ENCODE results near the gene SSBP3. TPM values are rescaled to one million over a fixed set of nuclear protein-coding genes. Genes with fewer than 3 reads are reported as not detected.
A peak's percentile ranks its signal among the peaks of the same experiment; 100 is the strongest.

The SSBP3 gene
- polyA plus RNA-seq, 1 of the 3 experiments (the other 2 are of a cell fraction): 26.2 TPM

DNA sequence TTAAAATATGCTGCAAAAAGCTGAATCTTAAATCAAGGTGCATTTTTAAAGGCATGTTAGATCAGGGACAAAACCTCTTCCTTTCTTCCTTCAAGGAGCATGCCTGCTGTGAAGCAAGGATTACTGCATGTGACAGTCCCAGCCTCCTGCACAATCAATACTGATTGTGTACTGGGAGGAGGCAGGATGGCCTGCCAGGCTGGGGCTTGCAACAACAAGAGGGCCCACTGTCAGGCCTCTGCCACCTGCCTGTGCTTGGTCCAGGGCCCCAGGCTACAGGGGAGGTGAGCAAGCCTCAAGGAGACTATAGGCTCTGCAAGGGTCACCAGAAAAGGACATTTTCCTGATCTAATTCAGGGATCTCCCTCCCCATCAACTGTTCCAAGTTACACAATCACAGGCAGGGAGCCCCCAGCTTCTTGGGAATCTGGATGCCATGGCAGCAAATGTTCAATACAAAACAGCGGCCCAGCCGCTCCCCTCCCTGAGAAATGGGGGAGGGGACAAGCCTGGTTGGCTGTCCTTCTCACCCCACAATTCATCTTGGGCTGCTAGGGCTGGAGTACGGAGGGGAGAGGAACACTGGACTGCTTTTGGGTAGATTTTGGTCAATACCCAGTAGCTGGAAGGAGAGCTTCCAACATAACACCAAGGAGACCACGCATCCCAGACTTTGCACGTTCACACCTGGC, 76.7 kb downstream of the SSBP3 start:
- no peaks in the 10 kb centered on the region; the same call in 1 of the 2 replicates for H4K20me1 ChIP-seq (ENCODE audit: insufficient read depth)

More for the DNA sequence above, 76.7 kb downstream of the SSBP3 start:
- ChIA-PET CTCF (interaction anchor here (0.9 to 1.5 kb wide), 3 partner anchors 13 to 31 kb away, joined by 3 to 4 read pairs (median 4); no protein-coding TSS in a partner anchor), POLR2A (no interaction called here)
- peaks cover 22% of the 10 kb centered on the region; the same call in 1 of the 2 replicates for H3K79me2 ChIP-seq (ENCODE audit: insufficient read depth)
- no peaks in the 10 kb centered on the region for H3K36me3 ChIP-seq (replicated peaks in 1 of 2; ENCODE audit: control insufficient read depth in 1 of 2, insufficient read depth in 2 of 2, low read length in 1 of 2)
- 100% methylated on average over 2 of the region's 5 CpGs for WGBS (ENCODE audit: low lambda C conversion rate)
- H3K9ac ChIP-seq: no peak overlapping the region
- peak overlapping the region in 1 of 2 experiments; percentile 88; a peak in 1 of 4 replicates for H3K27ac ChIP-seq (ENCODE audit: low read depth in 2 of 2, low read length in 1 of 2)
- no peak overlapping the region for H3K4me3 ChIP-seq (ENCODE audit: low read depth in 2 of 2, low read length in 1 of 2)
- H2AFZ ChIP-seq (ENCODE audit: low read depth): no peak overlapping the region
- no peaks in the 10 kb centered on the region for H3F3A ChIP-seq (replicated peaks; ENCODE audit: insufficient read depth)
- no peaks in the 10 kb centered on the region for H3K9me2 ChIP-seq
- no peak for DNase-seq
- no peaks in the 10 kb centered on the region for H3K27me3 ChIP-seq (ENCODE audit: insufficient read depth)
- no peak overlapping the region for H3K4me2 ChIP-seq
- TF ChIP-seq SIN3A (IDR thresholded peaks at IDR 0.05; ENCODE audit: borderline replicate concordance, low read depth, low read length) (no peak), RAD21 (IDR thresholded peaks at IDR 0.05; ENCODE audit: low read length) (no peak), MXI1 (IDR thresholded peaks at IDR 0.05; ENCODE audit: low read depth, low read length) (no peak; the same call in 1 of the 2 replicates), JUND (IDR thresholded peaks at IDR 0.05) (no peak), NFIC (IDR thresholded peaks at IDR 0.05; ENCODE audit: borderline replicate concordance) (no peak), MEF2A (IDR thresholded peaks at IDR 0.05; ENCODE audit: borderline replicate concordance, low read depth) (no peak), FOXM1 (IDR thresholded peaks at IDR 0.05; ENCODE audit: low read depth) (no peak), TEAD4 (IDR thresholded peaks at IDR 0.05; ENCODE audit: borderline replicate concordance, insufficient read depth) (no peak), IRF3 (IDR thresholded peaks at IDR 0.05; ENCODE audit: low read depth, low read length) (no peak), EP300 (IDR thresholded peaks at IDR 0.05; ENCODE audit: borderline replicate concordance in 1 of 2, low read depth in 1 of 2, low read length in 1 of 2) (no peak), GABPA (IDR thresholded peaks at IDR 0.05; ENCODE audit: low read depth) (no peak), EZH2phosphoT487 (IDR thresholded peaks at IDR 0.05; ENCODE audit: borderline replicate concordance, low read depth) (no peak), USF1 (IDR thresholded peaks at IDR 0.05; ENCODE audit: borderline replicate concordance, low read depth) (no peak)
- TF ChIP-seq, protein P1, sequence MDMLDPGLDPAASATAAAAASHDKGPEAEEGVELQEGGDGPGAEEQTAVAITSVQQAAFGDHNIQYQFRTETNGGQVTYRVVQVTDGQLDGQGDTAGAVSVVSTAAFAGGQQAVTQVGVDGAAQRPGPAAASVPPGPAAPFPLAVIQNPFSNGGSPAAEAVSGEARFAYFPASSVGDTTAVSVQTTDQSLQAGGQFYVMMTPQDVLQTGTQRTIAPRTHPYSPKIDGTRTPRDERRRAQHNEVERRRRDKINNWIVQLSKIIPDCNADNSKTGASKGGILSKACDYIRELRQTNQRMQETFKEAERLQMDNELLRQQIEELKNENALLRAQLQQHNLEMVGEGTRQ (IDR thresholded peaks at IDR 0.05; ENCODE audit: borderline replicate concordance, low read depth, low read length): no peak
- TF ChIP-seq, protein P2, sequence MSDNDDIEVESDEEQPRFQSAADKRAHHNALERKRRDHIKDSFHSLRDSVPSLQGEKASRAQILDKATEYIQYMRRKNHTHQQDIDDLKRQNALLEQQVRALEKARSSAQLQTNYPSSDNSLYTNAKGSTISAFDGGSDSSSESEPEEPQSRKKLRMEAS (IDR thresholded peaks at IDR 0.05; ENCODE audit: low read depth): no peak
- peaks cover 41 to 89% of the 10 kb centered on the region in 2 experiments for H3K4me1 ChIP-seq (ENCODE audit: control insufficient read depth in 1 of 2, insufficient read depth in 2 of 2, low read depth in 1 of 2, low read length in 1 of 2)
- H3K9me3 ChIP-seq: no peaks in the 10 kb centered on the region
